HEK293 (cell line): Measurements from ENCODE around the gene PARD3.

Source experiments
- CTCF ChIA-PET: fragments of 350-600 bp; formaldehyde crosslinking; extraction: SDS; loops from one replicate; lab custom pipeline; 2021; ENCODE audit warnings: antibody characterized with exemption; lab: Yijun Ruan, JAX
- POLR2A ChIA-PET: fragments of 300-600 bp; formaldehyde crosslinking; extraction: SDS; loops from one replicate; lab custom pipeline; 2020; ENCODE audit warnings: antibody characterized with exemption, inconsistent platforms; lab: Yijun Ruan, JAX
- H3K27ac ChIP-seq: fragments of 200-500 bp; sonication (Bioruptor generic); 2 replicates; pipeline ENCODE4 v1.5.1; 2014; ENCODE audit warnings: low read depth, low read length, control low read depth, inconsistent platforms; ENCODE audit errors: extremely low read depth
- H3K36me3 ChIP-seq, 2 experiments: fragments of 200-500 bp in 1 of 2; sonication (Bioruptor generic) in 1 of 2; 1 replicate in 1 of 2; 2 replicates in 1 of 2; pipeline ENCODE4 v1.5.1; 2014 to 2017; ENCODE audit warnings: inconsistent platforms in 2 of 2, low read length in 2 of 2; ENCODE audit not compliant: control insufficient read depth in 2 of 2, insufficient read depth in 1 of 2
- H3K4me1 ChIP-seq: fragments of 200-500 bp; sonication (Bioruptor generic); 2 replicates; pipeline ENCODE4 v1.5.1; 2014; ENCODE audit warnings: mild to moderate bottlenecking, low read length, inconsistent platforms; ENCODE audit not compliant: control insufficient read depth, insufficient read depth
- H3K4me3 ChIP-seq: 2 replicates; pipeline ENCODE4 v1.5.1; 2011; ENCODE audit warnings: low read depth, mild to moderate bottlenecking, control low read depth, low read length, moderate library complexity
- H3K9me3 ChIP-seq: fragments of 200-500 bp; sonication (Bioruptor generic); 2 replicates; pipeline ENCODE4 v1.5.1; 2014; ENCODE audit warnings: low read depth, low read length, inconsistent platforms; ENCODE audit not compliant: control insufficient read depth, insufficient read depth
- GLIS1 ChIP-seq: fragments of 450-650 bp; formaldehyde crosslinking; IDR thresholded peaks from 2 replicates; pipeline ENCODE4 v1.5.1; 2016; ENCODE audit warnings: missing biosample characterization, missing genetic modification characterization
- MEIS1 ChIP-seq: sonication (generic); formaldehyde crosslinking; IDR thresholded peaks from 2 replicates; pipeline ENCODE4 v1.8.1; 2022; ENCODE audit warnings: missing genetic modification reagents, mild to moderate bottlenecking, borderline replicate concordance
- MYNN ChIP-seq: fragments of 450-650 bp; formaldehyde crosslinking; IDR thresholded peaks from 2 replicates; pipeline ENCODE4 v1.5.1; 2016; ENCODE audit warnings: missing biosample characterization, missing genetic modification characterization, borderline replicate concordance
- REPIN1 ChIP-seq: fragments of 450-650 bp; formaldehyde crosslinking; IDR thresholded peaks from 2 replicates; pipeline ENCODE4 v1.5.1; 2017; ENCODE audit warnings: missing biosample characterization, missing genetic modification characterization, low read depth
- SP7 ChIP-seq: fragments of 450-650 bp; formaldehyde crosslinking; IDR thresholded peaks from 2 replicates; pipeline ENCODE4 v1.5.1; 2016; ENCODE audit warnings: missing biosample characterization, missing genetic modification characterization
- TCF7L2 ChIP-seq: IDR thresholded peaks from 2 replicates; pipeline ENCODE4 v1.6.1; 2011; ENCODE audit warnings: low read depth, mild to moderate bottlenecking, inconsistent platforms, low read length, moderate library complexity, borderline replicate concordance
- TRIM28 ChIP-seq: IDR thresholded peaks from 2 replicates; pipeline ENCODE4 v1.6.1; 2011; ENCODE audit warnings: low read length, control low read depth, borderline replicate concordance
- WT1 ChIP-seq: fragments of 450-650 bp; formaldehyde crosslinking; IDR thresholded peaks from 2 replicates; pipeline ENCODE4 v1.5.1; 2016; ENCODE audit warnings: missing biosample characterization, missing genetic modification characterization
- YY1 ChIP-seq: fragments of 450-650 bp; formaldehyde crosslinking; IDR thresholded peaks from 2 replicates; pipeline ENCODE4 v1.5.1; 2018; ENCODE audit warnings: missing biosample characterization, missing genetic modification characterization
- ZBTB21 ChIP-seq: fragments of 450-650 bp; formaldehyde crosslinking; IDR thresholded peaks from 2 replicates; pipeline ENCODE4 v1.5.1; 2017; ENCODE audit warnings: missing biosample characterization, missing genetic modification characterization
- ZNF302 ChIP-seq: fragments of 450-650 bp; formaldehyde crosslinking; IDR thresholded peaks from 2 replicates; pipeline ENCODE4 v1.5.1; 2016; ENCODE audit warnings: missing biosample characterization, missing genetic modification characterization, low read depth
- ZNF311 ChIP-seq: fragments of 450-650 bp; formaldehyde crosslinking; IDR thresholded peaks from 2 replicates; pipeline ENCODE4 v1.5.1; 2017; ENCODE audit warnings: missing biosample characterization, missing genetic modification characterization, borderline replicate concordance
- ZNF473 ChIP-seq: fragments of 450-650 bp; formaldehyde crosslinking; IDR thresholded peaks from 2 replicates; pipeline ENCODE4 v1.5.1; 2017; ENCODE audit warnings: missing biosample characterization, missing genetic modification characterization
- ZNF558 ChIP-seq: fragments of 450-650 bp; formaldehyde crosslinking; IDR thresholded peaks from 2 replicates; pipeline ENCODE4 v1.5.1; 2016; ENCODE audit warnings: missing biosample characterization, missing genetic modification characterization
- ZNF707 ChIP-seq: fragments of 450-650 bp; formaldehyde crosslinking; IDR thresholded peaks from 2 replicates; pipeline ENCODE4 v1.5.1; 2016; ENCODE audit warnings: missing biosample characterization, missing genetic modification characterization
- ZSCAN23 ChIP-seq: fragments of 450-650 bp; formaldehyde crosslinking; IDR thresholded peaks from 2 replicates; pipeline ENCODE4 v1.5.1; 2016; ENCODE audit warnings: missing biosample characterization, missing genetic modification characterization
- TF ChIP-seq, protein P1 (sequence below): fragments of 450-650 bp; formaldehyde crosslinking; IDR thresholded peaks from 2 replicates; pipeline ENCODE4 v1.5.1; 2016; ENCODE audit warnings: missing biosample characterization, missing genetic modification characterization
- TF ChIP-seq, protein P2 (sequence below): sonication (generic); formaldehyde crosslinking; IDR thresholded peaks from 2 replicates; pipeline ENCODE4 v1.8.1; 2022; ENCODE audit warnings: mild to moderate bottlenecking, moderate library complexity, missing genetic modification reagents
- TF ChIP-seq, protein P3 (sequence below): IDR thresholded peaks from 2 replicates; pipeline ENCODE4 v1.6.1; 2011; ENCODE audit warnings: mild to moderate bottlenecking, low read depth, low read length, borderline replicate concordance
- TF ChIP-seq, protein P4 (sequence below): fragments of 450-650 bp; formaldehyde crosslinking; IDR thresholded peaks from 2 replicates; pipeline ENCODE4 v1.5.1; 2016; ENCODE audit warnings: missing biosample characterization, missing genetic modification characterization
- TF ChIP-seq, protein P5 (sequence below): fragments of 450-650 bp; formaldehyde crosslinking; IDR thresholded peaks from 2 replicates; pipeline ENCODE4 v1.5.1; 2016; ENCODE audit warnings: missing biosample characterization, missing genetic modification characterization
- TF ChIP-seq, protein P6 (sequence below): fragments of 450-650 bp; formaldehyde crosslinking; IDR thresholded peaks from 2 replicates; pipeline ENCODE4 v1.5.1; 2017; ENCODE audit warnings: missing biosample characterization, missing genetic modification characterization

PARD3 gene

DNA sequence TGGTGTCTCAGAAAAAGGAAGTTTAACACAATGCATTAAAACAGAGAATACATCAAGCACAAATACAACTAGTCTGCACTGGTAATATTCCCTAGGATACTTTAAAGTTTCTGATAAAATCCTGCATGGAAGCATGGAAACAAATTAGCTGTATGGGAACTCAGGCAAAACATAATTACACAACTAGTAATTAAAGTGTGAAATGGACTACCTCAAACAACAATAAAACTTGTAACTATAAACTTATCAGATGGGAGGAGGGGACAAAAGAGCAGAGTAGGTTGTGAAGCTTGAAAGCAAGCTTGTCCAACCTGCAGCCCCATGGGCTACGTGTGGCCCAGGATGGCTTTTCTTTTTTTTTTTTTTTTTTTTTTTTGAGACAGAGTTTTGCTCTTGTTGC, 98.9 kb downstream of the PARD3 start (continued):
- TF ChIP-seq, protein P1, sequence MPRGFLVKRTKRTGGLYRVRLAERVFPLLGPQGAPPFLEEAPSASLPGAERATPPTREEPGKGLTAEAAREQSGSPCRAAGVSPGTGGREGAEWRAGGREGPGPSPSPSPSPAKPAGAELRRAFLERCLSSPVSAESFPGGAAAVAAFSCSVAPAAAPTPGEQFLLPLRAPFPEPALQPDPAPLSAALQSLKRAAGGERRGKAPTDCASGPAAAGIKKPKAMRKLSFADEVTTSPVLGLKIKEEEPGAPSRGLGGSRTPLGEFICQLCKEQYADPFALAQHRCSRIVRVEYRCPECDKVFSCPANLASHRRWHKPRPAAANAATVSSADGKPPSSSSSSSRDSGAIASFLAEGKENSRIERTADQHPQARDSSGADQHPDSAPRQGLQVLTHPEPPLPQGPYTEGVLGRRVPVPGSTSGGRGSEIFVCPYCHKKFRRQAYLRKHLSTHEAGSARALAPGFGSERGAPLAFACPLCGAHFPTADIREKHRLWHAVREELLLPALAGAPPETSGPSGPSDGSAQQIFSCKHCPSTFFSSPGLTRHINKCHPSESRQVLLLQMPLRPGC (tag by site-specific recombination): no peak
- TF ChIP-seq REPIN1 (tag by site-specific recombination): no peak

DNA sequence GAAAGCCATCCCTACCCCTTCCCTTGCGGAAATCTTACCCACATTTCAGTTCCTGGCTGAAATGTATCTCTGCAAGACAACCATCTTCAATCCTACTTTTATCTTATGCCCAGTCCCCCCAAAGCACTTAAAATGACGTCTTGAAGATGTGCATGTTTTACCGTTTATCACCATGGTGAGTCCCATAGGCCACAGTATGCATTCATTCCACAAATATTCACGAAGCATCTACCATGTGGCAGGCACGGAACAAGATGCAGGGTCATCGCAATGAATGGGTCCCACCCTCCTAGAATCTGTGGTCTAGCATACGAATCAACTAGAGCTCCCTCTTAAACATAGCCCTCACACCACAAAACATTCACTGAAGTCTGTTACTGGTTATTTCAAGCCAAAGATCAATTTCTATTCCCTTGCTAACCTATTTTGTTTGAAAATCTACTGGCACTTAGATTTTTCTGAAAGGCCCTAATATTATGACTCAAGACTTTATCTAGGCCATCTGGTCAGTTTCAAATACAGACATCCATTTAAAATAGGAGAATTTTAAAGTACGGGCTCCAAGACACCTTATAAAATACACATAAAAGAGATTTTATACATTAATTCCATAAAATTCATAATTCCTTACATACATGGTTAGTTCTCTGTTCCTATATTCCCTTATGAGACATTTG, 99.4 kb downstream of the PARD3 start:
- POLR2A ChIA-PET: no interaction called here
- H3K27ac ChIP-seq: no peak overlapping the region
- H3K36me3 ChIP-seq: no peaks in the 10 kb centered on the region
- TF ChIP-seq ZNF473 (tag by site-specific recombination): no peak
- no peak for TF ChIP-seq ZSCAN23
- TF ChIP-seq MYNN (tag by site-specific recombination): no peak
- no peak for TF ChIP-seq WT1 (tag by site-specific recombination)
- TF ChIP-seq TCF7L2: no peak
- TF ChIP-seq, protein P2, sequence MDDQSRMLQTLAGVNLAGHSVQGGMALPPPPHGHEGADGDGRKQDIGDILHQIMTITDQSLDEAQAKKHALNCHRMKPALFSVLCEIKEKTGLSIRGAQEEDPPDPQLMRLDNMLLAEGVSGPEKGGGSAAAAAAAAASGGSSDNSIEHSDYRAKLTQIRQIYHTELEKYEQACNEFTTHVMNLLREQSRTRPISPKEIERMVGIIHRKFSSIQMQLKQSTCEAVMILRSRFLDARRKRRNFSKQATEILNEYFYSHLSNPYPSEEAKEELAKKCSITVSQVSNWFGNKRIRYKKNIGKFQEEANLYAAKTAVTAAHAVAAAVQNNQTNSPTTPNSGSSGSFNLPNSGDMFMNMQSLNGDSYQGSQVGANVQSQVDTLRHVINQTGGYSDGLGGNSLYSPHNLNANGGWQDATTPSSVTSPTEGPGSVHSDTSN (CRISPR knock-in tag): no peak
- TF ChIP-seq ZNF707 (tag by site-specific recombination): no peak
- TF ChIP-seq, protein P3, sequence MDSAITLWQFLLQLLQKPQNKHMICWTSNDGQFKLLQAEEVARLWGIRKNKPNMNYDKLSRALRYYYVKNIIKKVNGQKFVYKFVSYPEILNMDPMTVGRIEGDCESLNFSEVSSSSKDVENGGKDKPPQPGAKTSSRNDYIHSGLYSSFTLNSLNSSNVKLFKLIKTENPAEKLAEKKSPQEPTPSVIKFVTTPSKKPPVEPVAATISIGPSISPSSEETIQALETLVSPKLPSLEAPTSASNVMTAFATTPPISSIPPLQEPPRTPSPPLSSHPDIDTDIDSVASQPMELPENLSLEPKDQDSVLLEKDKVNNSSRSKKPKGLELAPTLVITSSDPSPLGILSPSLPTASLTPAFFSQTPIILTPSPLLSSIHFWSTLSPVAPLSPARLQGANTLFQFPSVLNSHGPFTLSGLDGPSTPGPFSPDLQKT: no peak
- TF ChIP-seq, protein P4, sequence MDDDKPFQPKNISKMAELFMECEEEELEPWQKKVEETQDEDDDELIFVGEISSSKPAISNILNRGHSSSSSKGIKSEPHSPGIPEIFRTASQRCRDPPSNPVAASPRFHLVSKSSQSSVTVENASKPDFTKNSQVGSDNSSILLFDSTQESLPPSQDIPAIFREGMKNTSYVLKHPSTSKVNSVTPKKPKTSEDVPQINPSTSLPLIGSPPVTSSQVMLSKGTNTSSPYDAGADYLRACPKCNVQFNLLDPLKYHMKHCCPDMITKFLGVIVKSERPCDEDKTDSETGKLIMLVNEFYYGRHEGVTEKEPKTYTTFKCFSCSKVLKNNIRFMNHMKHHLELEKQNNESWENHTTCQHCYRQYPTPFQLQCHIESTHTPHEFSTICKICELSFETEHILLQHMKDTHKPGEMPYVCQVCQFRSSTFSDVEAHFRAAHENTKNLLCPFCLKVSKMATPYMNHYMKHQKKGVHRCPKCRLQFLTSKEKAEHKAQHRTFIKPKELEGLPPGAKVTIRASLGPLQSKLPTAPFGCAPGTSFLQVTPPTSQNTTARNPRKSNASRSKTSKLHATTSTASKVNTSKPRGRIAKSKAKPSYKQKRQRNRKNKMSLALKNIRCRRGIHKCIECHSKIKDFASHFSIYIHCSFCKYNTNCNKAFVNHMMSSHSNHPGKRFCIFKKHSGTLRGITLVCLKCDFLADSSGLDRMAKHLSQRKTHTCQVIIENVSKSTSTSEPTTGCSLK (tag by site-specific recombination): no peak
- TF ChIP-seq, protein P5, sequence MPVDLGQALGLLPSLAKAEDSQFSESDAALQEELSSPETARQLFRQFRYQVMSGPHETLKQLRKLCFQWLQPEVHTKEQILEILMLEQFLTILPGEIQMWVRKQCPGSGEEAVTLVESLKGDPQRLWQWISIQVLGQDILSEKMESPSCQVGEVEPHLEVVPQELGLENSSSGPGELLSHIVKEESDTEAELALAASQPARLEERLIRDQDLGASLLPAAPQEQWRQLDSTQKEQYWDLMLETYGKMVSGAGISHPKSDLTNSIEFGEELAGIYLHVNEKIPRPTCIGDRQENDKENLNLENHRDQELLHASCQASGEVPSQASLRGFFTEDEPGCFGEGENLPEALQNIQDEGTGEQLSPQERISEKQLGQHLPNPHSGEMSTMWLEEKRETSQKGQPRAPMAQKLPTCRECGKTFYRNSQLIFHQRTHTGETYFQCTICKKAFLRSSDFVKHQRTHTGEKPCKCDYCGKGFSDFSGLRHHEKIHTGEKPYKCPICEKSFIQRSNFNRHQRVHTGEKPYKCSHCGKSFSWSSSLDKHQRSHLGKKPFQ: no peak
- no peaks in the 10 kb centered on the region for H3K9me3 ChIP-seq
- H3K4me3 ChIP-seq: no peak overlapping the region
- peaks cover 6% of the 10 kb centered on the region; the same call in 1 of the 2 replicates for H3K4me1 ChIP-seq
- CTCF ChIA-PET: no interaction called here

DNA sequence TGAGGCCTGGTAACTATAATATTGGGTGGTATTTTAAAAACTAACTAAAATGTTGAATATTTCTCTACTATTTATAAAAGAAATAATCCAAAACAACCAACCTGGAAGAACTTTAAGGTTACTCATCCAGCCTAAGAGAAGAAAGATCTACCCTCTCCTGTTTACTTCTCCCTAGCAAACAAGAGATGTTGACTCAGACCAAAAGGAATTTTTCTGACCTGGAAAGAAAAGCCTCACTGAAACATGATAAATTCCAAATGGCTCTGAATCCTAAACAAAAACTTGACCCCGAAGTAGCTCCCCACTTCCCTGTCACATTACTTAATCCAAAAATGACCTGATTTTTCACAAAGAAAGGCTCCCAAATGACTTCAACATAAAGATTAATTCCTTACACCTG, 101.2 kb downstream of the PARD3 start:
- Histone ChIP-seq H3K36me3 (no peaks in the 10 kb centered on the region), H3K27ac (no peak overlapping the region), H3K4me1 (peaks cover 8% of the 10 kb centered on the region; the same call in 1 of the 2 replicates), H3K9me3 (no peaks in the 10 kb centered on the region), H3K4me3 (no peak overlapping the region)
- POLR2A ChIA-PET: no interaction called here
- CTCF ChIA-PET: interaction anchor here (0.6 to 1.4 kb wide), 3 partner anchors 9 to 737 kb away, joined by 3 read pairs; no protein-coding TSS in a partner anchor
- TF ChIP-seq ZBTB21 (tag by site-specific recombination) (no peak), ZNF302 (tag by site-specific recombination) (no peak), GLIS1 (tag by site-specific recombination) (no peak), TRIM28 (no peak), MEIS1 (CRISPR knock-in tag) (no peak), ZNF311 (tag by site-specific recombination) (no peak), ZNF558 (no peak), YY1 (tag by site-specific recombination) (no peak), SP7 (tag by site-specific recombination) (no peak)
- TF ChIP-seq, protein P6, sequence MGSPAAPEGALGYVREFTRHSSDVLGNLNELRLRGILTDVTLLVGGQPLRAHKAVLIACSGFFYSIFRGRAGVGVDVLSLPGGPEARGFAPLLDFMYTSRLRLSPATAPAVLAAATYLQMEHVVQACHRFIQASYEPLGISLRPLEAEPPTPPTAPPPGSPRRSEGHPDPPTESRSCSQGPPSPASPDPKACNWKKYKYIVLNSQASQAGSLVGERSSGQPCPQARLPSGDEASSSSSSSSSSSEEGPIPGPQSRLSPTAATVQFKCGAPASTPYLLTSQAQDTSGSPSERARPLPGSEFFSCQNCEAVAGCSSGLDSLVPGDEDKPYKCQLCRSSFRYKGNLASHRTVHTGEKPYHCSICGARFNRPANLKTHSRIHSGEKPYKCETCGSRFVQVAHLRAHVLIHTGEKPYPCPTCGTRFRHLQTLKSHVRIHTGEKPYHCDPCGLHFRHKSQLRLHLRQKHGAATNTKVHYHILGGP (tag by site-specific recombination): no peak
